DND-41 (cell line): Measurements from ENCODE around the gene PRRG3.

Source experiments
- EZH2 ChIP-seq: IDR thresholded peaks from 3 replicates; pipeline ENCODE4 v1.6.1; 2012; ENCODE audit warnings: borderline replicate concordance, low read depth, mild to moderate bottlenecking, moderate library complexity, low read length, inconsistent platforms; ENCODE audit not compliant: severe bottlenecking
- TF ChIP-seq, protein P1 (sequence below): IDR thresholded peaks from 2 replicates; pipeline ENCODE4 v1.5.1; 2012; ENCODE audit warnings: borderline replicate concordance, low read length, moderate library complexity, mild to moderate bottlenecking; ENCODE audit not compliant: poor library complexity, severe bottlenecking; ENCODE audit errors: extremely low read depth

DNA sequence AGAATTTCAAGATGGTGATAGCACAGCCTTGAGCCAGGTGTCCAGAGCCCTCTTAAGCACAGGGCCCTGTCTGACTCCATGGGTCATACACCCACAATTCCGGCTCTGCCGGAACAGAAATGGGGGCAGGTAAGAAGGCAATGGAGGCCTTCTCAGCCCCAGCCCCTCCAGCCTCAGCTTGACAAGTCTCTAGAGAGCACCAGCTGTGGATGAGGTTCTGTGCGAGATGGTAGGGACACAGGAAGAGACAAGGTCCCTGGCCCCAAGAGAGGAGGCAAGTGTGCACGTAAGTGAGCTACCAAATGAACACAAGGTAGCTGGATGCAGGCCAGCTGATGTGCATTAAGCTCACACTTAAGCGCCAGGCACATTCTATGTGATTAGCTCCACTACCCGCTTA is 2.4 kb upstream of the PRRG3 start:
- TF ChIP-seq EZH2: no peak
- TF ChIP-seq, protein P1, sequence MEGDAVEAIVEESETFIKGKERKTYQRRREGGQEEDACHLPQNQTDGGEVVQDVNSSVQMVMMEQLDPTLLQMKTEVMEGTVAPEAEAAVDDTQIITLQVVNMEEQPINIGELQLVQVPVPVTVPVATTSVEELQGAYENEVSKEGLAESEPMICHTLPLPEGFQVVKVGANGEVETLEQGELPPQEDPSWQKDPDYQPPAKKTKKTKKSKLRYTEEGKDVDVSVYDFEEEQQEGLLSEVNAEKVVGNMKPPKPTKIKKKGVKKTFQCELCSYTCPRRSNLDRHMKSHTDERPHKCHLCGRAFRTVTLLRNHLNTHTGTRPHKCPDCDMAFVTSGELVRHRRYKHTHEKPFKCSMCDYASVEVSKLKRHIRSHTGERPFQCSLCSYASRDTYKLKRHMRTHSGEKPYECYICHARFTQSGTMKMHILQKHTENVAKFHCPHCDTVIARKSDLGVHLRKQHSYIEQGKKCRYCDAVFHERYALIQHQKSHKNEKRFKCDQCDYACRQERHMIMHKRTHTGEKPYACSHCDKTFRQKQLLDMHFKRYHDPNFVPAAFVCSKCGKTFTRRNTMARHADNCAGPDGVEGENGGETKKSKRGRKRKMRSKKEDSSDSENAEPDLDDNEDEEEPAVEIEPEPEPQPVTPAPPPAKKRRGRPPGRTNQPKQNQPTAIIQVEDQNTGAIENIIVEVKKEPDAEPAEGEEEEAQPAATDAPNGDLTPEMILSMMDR: no peak
